Osteoblast (primary cell): ENCODE data around the gene CELSR2. TPM values are rescaled to one million over a fixed set of nuclear protein-coding genes. Genes with fewer than 3 reads are reported as not detected.

Experiments used
- DNase-seq: peaks from one replicate; pipeline ENCODE4 v3.0.0; 2011; ENCODE audit warnings: low spot score, mixed read lengths; ENCODE audit not compliant: insufficient read length; ENCODE audit errors: missing footprints
- H2AFZ ChIP-seq: 2 replicates; pipeline ENCODE4 v1.6.0; 2011; ENCODE audit warnings: mild to moderate bottlenecking, low read length
- H3K27ac ChIP-seq: 2 replicates; pipeline ENCODE4 v1.5.1; 2011; ENCODE audit warnings: mild to moderate bottlenecking, low read depth, low read length, moderate library complexity
- H3K27me3 ChIP-seq: 2 replicates; pipeline ENCODE4 v1.6.0; 2012; ENCODE audit warnings: mild to moderate bottlenecking, control low read depth, inconsistent platforms, low read length, moderate library complexity; ENCODE audit not compliant: insufficient read depth
- H3K36me3 ChIP-seq: 2 replicates; pipeline ENCODE4 v1.5.1; 2011; ENCODE audit warnings: mild to moderate bottlenecking, low read length, control low read depth, moderate library complexity; ENCODE audit not compliant: insufficient read depth
- H3K4me1 ChIP-seq: 2 replicates; pipeline ENCODE4 v1.5.1; 2011; ENCODE audit warnings: mild to moderate bottlenecking, low read length, control low read depth, moderate library complexity; ENCODE audit not compliant: insufficient read depth
- H3K4me2 ChIP-seq: 2 replicates; pipeline ENCODE4 v1.6.0; 2011; ENCODE audit warnings: mild to moderate bottlenecking, low read length; ENCODE audit not compliant: insufficient read depth
- H3K4me3 ChIP-seq: fragments of 200-600 bp; sonication (generic); 3 replicates; pipeline ENCODE4 v1.5.1; 2012; ENCODE audit warnings: mild to moderate bottlenecking, low read length, inconsistent platforms; ENCODE audit not compliant: insufficient read depth
- H3K79me2 ChIP-seq: 2 replicates; pipeline ENCODE4 v1.6.0; 2012; ENCODE audit warnings: mild to moderate bottlenecking, low read length, control low read depth, inconsistent platforms; ENCODE audit not compliant: insufficient read depth
- H3K9me3 ChIP-seq: 2 replicates; pipeline ENCODE4 v1.5.1; 2011; ENCODE audit warnings: low read depth, low read length, control low read depth
- H4K20me1 ChIP-seq: 2 replicates; pipeline ENCODE4 v1.6.0; 2012; ENCODE audit warnings: mild to moderate bottlenecking, low read length, control low read depth; ENCODE audit not compliant: insufficient read depth
- CTCF ChIP-seq: IDR thresholded peaks from 2 replicates; pipeline ENCODE4 v1.5.1; 2011; ENCODE audit warnings: mild to moderate bottlenecking, low read depth, low read length, moderate library complexity; ENCODE audit errors: extremely low read depth
- total RNA-seq: library from RNA; depleted of rRNA; stranded (reverse); fragments of >200 nt; gene quantifications from 2 replicates; pipeline ENCODE4 v1.2.3, GENCODE V29; 2012

CELSR2 gene
- total RNA-seq, 1 donor = 1.4 TPM

DNA sequence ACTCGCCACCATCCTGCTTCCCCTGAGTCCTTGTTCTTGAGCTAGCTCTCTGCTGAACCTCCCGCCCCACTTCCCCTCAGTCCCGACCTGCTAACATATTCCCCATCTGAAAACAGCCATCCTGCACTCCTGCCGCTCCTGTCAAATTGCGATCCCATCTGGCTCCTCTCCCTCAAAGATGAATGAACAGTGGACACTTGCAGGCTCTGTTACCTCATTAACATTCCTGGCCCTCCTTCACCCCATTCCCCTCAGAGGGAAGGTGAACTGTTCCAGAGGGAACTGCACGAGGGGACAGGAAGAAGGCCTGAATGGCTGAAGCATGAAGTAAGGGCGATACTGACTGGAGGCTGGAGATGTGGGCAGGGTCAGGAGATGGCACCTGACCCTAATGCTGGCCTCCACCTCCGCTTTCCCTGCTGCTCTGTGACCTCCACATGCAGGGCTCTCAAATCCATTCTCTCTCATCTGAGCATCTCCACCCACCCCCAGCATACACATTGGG lies 7.4 kb upstream of the CELSR2 start:
- no peak overlapping the region for H2AFZ ChIP-seq
- TF ChIP-seq CTCF = no peak
- H3K27me3 ChIP-seq = peaks cover 5% of the 10 kb centered on the region
- H3K4me3 ChIP-seq = no peak overlapping the region
- peaks cover 7% of the 10 kb centered on the region for H4K20me1 ChIP-seq
- no peaks in the 10 kb centered on the region for H3K9me3 ChIP-seq
- H3K79me2 ChIP-seq = no peaks in the 10 kb centered on the region
- H3K36me3 ChIP-seq = peaks cover 20% of the 10 kb centered on the region
- DNase-seq = peak; percentile 45
- H3K4me2 ChIP-seq = no peak overlapping the region
- no peak overlapping the region for H3K27ac ChIP-seq
- H3K4me1 ChIP-seq = peaks cover 20% of the 10 kb centered on the region

DNA sequence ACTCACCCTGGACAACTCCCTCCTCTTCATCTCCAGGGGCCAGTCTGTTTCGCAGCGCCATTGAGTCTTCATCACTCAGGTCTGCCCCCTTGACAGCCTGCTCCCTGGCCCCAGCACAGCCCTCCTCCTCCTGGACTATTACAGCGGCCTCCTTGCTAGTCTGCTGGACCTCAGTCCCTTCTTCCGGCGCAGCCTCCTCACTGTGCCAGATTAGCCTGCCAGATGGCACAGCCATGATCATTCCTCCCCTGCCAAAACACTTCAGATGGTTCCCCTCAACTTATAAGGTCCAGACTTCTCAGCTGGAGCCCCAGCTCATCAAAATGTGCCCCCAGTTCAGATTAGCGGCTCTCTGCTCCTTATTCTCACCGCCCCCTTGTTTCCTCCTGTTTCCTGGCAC lies 7.0 kb upstream of the CELSR2 start:
- peak; percentile 89 for DNase-seq
- Histone ChIP-seq H3K4me3 (no peak overlapping the region), H3K79me2 (no peaks in the 10 kb centered on the region), H3K4me2 (no peak overlapping the region), H3K27me3 (peaks cover 5% of the 10 kb centered on the region), H4K20me1 (peaks cover 7% of the 10 kb centered on the region), H3K36me3 (peaks cover 15% of the 10 kb centered on the region), H3K9me3 (no peaks in the 10 kb centered on the region), H3K4me1 (peaks cover 20% of the 10 kb centered on the region), H3K27ac (no peak overlapping the region), H2AFZ (no peak overlapping the region)
- no peak for TF ChIP-seq CTCF

GRCh38 chr1:109243221-109243620 lies 6.1 kb upstream of the CELSR2 start:
- no peak for TF ChIP-seq CTCF
- H2AFZ ChIP-seq = no peak overlapping the region
- H3K79me2 ChIP-seq = no peaks in the 10 kb centered on the region
- H3K27me3 ChIP-seq = peaks cover 5% of the 10 kb centered on the region
- H3K9me3 ChIP-seq = no peaks in the 10 kb centered on the region
- H3K27ac ChIP-seq = no peak overlapping the region
- H3K36me3 ChIP-seq = peaks cover 7% of the 10 kb centered on the region
- H3K4me3 ChIP-seq = no peak overlapping the region
- H4K20me1 ChIP-seq = peaks cover 5% of the 10 kb centered on the region
- no peak overlapping the region for H3K4me2 ChIP-seq
- peaks cover 20% of the 10 kb centered on the region for H3K4me1 ChIP-seq
- peak; percentile 30 for DNase-seq

GRCh38 chr1:109243860-109244552 lies 5.3 kb upstream of the CELSR2 start:
- H3K4me3 ChIP-seq = no peak overlapping the region
- no peak overlapping the region for H3K4me2 ChIP-seq
- H3K9me3 ChIP-seq = no peaks in the 10 kb centered on the region
- peaks cover 5% of the 10 kb centered on the region for H3K27me3 ChIP-seq
- no peak overlapping the region for H3K27ac ChIP-seq
- H3K36me3 ChIP-seq = no peaks in the 10 kb centered on the region
- no peak overlapping the region for H2AFZ ChIP-seq
- H3K4me1 ChIP-seq = peaks cover 23% of the 10 kb centered on the region
- H4K20me1 ChIP-seq = peaks cover 5% of the 10 kb centered on the region
- no peaks in the 10 kb centered on the region for H3K79me2 ChIP-seq
- peak; percentile 45 for DNase-seq
- TF ChIP-seq CTCF = no peak
